ENCODE measurements around the gene PHACTR3. TPM values are rescaled to one million over a fixed set of nuclear protein-coding genes. Genes with fewer than 3 reads are reported as not detected.

The PHACTR3 gene
- total RNA-seq, 1 experiment from 2014 or later, result not detected

DNA sequence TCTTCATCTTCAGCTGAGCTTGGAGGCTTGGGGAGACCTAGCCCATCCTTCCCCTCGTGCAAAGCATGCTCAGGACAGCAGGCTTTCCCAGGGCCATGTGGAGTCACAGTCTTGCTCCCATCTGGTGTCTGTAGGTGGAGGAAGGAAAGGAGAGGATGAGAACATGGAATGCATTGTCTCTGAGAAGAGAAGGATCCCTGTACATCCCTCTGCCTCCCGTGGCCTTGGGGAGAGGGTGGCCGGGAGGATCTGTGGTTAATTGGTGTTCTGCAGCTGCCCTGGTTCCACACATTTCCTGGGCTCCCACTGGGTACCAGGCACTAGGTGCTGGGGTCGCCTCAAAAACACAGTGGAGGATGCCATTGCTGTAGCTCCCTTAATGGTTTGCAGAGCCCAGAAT lies 134.5 kb downstream of the PHACTR3 start:
- no peak for TF ChIP-seq CTCF (conservative IDR thresholded peaks at IDR 0.05)
- Histone ChIP-seq H2BK15ac (ENCODE audit: low read depth, low read length) (no peak overlapping the region), H3K4ac (ENCODE audit: low read depth, low read length) (no peak overlapping the region), H2BK20ac (ENCODE audit: low read depth, low read length, poor library complexity, severe bottlenecking) (no peak overlapping the region), H4K91ac (ENCODE audit: insufficient read length, low read depth, low read length) (no peak overlapping the region), H3K4me2 (ENCODE audit: insufficient read depth, insufficient read length, low read length) (no peak overlapping the region), H3K9me3 (ENCODE audit: control insufficient read depth, low read depth, low read length) (no peaks in the 10 kb centered on the region), H3K27ac (ENCODE audit: insufficient read length, low read depth, low read length) (no peak overlapping the region), H3K23me2 (ENCODE audit: insufficient read length, low read depth, low read length, poor library complexity, severe bottlenecking) (no peaks in the 10 kb centered on the region), H3K56ac (ENCODE audit: insufficient read length, low read depth, low read length) (no peak overlapping the region), H2BK120ac (ENCODE audit: low read depth, low read length, poor library complexity, severe bottlenecking) (no peak overlapping the region), H3K79me2 (ENCODE audit: insufficient read depth, low read length) (no peaks in the 10 kb centered on the region), H4K20me1 (ENCODE audit: control insufficient read depth, insufficient read depth, insufficient read length) (no peaks in the 10 kb centered on the region), H3K14ac (ENCODE audit: insufficient read depth, low read length) (no peak overlapping the region), H3K23ac (ENCODE audit: insufficient read length, low read depth, low read length) (no peak overlapping the region), H3K9ac (ENCODE audit: extremely low read depth, insufficient read length, low read length) (no peak overlapping the region), H4K5ac (ENCODE audit: insufficient read length, low read depth, low read length) (no peak overlapping the region), H2BK5ac (ENCODE audit: insufficient read length, low read length) (no peak overlapping the region), H3T11ph (ENCODE audit: low read length) (no peak overlapping the region), H3K4me1 (ENCODE audit: insufficient read depth, low read length) (no peaks in the 10 kb centered on the region), H3K18ac (ENCODE audit: insufficient read length, low read depth, low read length) (no peak overlapping the region), H3K27me3 (ENCODE audit: insufficient read depth, low read length) (no peaks in the 10 kb centered on the region; the same call in 1 of the 2 replicates), H2AFZ (ENCODE audit: low read length) (no peak overlapping the region), H3K79me1 (ENCODE audit: insufficient read depth, low read depth, low read length, poor library complexity, severe bottlenecking) (no peaks in the 10 kb centered on the region), H2BK12ac (ENCODE audit: insufficient read length, low read depth, low read length) (no peak overlapping the region), H2AK5ac (ENCODE audit: insufficient read length, low read length) (no peak overlapping the region), H4K8ac (replicated peaks; ENCODE audit: insufficient read length, low read depth, low read length) (no peak overlapping the region)
- no peak overlapping the region for H3K27ac Mint-ChIP-seq
- no CpG with 5 or more reads among the region's 4 CpGs for WGBS (ENCODE audit: extremely low coverage, insufficient read length, low lambda C conversion rate)
- H3K9me3 Mint-ChIP-seq, result peaks cover 2 to 36% of the 10 kb centered on the region in 2 experiments; a peak in 3 of 5 replicates
- peaks cover 30% of the 10 kb centered on the region for H3K27me3 Mint-ChIP-seq (ENCODE audit: low read depth)
- H3K4me1 Mint-ChIP-seq, result no peaks in the 10 kb centered on the region
- no peak overlapping the region for H3K4me3 Mint-ChIP-seq
- DNase-seq, result no peak
- H3K36me3 Mint-ChIP-seq (ENCODE audit: insufficient read depth in 1 of 3, low read depth in 3 of 3), result peaks cover 0 to 5% (median 5%) of the 10 kb centered on the region in 3 experiments; a peak in 4 of 7 replicates

Data from H9 (cell line).